ENCODE results near the gene PCNX4.

DNA sequence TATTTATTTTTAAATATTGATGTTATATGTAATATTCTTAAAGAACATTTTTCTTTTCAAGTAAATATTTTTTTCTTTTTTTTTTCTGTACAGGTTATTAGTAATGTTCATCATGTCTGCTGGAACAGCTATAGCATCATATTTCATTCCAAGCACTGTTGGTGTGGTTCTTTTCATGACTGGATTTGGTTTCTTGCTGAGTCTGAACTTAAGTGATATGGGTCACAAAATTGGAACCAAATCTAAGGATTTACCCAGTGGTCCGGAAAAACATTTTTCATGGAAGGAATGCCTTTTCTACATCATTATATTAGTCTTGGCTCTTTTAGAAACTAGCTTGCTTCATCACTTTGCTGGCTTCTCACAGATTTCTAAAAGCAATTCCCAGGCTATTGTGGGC lies 23.2 kb downstream of the PCNX4 start:
- TF ChIP-seq, protein P1, sequence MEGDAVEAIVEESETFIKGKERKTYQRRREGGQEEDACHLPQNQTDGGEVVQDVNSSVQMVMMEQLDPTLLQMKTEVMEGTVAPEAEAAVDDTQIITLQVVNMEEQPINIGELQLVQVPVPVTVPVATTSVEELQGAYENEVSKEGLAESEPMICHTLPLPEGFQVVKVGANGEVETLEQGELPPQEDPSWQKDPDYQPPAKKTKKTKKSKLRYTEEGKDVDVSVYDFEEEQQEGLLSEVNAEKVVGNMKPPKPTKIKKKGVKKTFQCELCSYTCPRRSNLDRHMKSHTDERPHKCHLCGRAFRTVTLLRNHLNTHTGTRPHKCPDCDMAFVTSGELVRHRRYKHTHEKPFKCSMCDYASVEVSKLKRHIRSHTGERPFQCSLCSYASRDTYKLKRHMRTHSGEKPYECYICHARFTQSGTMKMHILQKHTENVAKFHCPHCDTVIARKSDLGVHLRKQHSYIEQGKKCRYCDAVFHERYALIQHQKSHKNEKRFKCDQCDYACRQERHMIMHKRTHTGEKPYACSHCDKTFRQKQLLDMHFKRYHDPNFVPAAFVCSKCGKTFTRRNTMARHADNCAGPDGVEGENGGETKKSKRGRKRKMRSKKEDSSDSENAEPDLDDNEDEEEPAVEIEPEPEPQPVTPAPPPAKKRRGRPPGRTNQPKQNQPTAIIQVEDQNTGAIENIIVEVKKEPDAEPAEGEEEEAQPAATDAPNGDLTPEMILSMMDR (conservative IDR thresholded peaks at IDR 0.05; ENCODE audit: low read length), result no peak
- no peak for TF ChIP-seq EZH2phosphoT487 (IDR thresholded peaks at IDR 0.05; ENCODE audit: borderline replicate concordance, low read depth, low read length)

All from OCI-LY7 (cell line).